HepG2 (cell line): Measurements from ENCODE around the gene SPI1. TPM values are rescaled to one million over a fixed set of nuclear protein-coding genes. Genes with fewer than 3 reads are reported as not detected.

Experiments
- ARNT ChIP-seq: fragments of 450-650 bp; IDR thresholded peaks from 2 replicates; pipeline ENCODE4 v1.6.1; 2017
- CEBPG ChIP-seq: IDR thresholded peaks from 2 replicates; pipeline ENCODE4 v1.6.1; 2016
- HHEX ChIP-seq: IDR thresholded peaks from 2 replicates; pipeline ENCODE4 v1.6.1; 2016; ENCODE audit warnings: control low read depth
- KLF11 ChIP-seq: IDR thresholded peaks from 2 replicates; pipeline ENCODE4 v1.6.1; 2016; ENCODE audit warnings: missing compliant biosample characterization
- KMT2B ChIP-seq: IDR thresholded peaks from 2 replicates; pipeline ENCODE4 v1.6.1; 2016; ENCODE audit warnings: missing genetic modification reagents, missing compliant biosample characterization
- MAZ ChIP-seq, 2 experiments: sonication (generic) in 1 of 2; formaldehyde crosslinking in 1 of 2; IDR thresholded peaks; 2 replicates each; pipeline versions ENCODE4 v1.5.0 to v1.6.1; 2012 to 2020; ENCODE audit warnings: low read depth in 2 of 2, mild to moderate bottlenecking in 2 of 2, borderline replicate concordance in 1 of 2, improper control_type of control experiment in 1 of 2, low read length in 1 of 2, missing genetic modification reagents in 1 of 2, moderate library complexity in 1 of 2
- RBAK ChIP-seq: sonication (generic); formaldehyde crosslinking; IDR thresholded peaks from 2 replicates; pipeline ENCODE4 v1.5.1; 2020; ENCODE audit warnings: mild to moderate bottlenecking, missing genetic modification reagents
- RCOR2 ChIP-seq: IDR thresholded peaks from 2 replicates; pipeline ENCODE4 v1.6.1; 2016; ENCODE audit warnings: missing biosample characterization, missing genetic modification reagents
- ZBTB40 ChIP-seq, 2 experiments: fragments of 450-650 bp in 1 of 2; sonication (generic) in 1 of 2; formaldehyde crosslinking in 1 of 2; IDR thresholded peaks; 2 replicates each; pipeline versions ENCODE4 v1.6.1 to v1.8.0; 2016 to 2022; ENCODE audit warnings: antibody characterized with exemption in 1 of 2, mild to moderate bottlenecking in 1 of 2, missing genetic modification reagents in 1 of 2
- ZFX ChIP-seq: sonication (generic); formaldehyde crosslinking; IDR thresholded peaks from 2 replicates; pipeline ENCODE4 v1.4.0; 2020; ENCODE audit warnings: mild to moderate bottlenecking, low read depth, missing genetic modification reagents, moderate library complexity
- ZNF121 ChIP-seq: sonication (generic); formaldehyde crosslinking; IDR thresholded peaks from 2 replicates; pipeline ENCODE4 v1.5.0; 2020; ENCODE audit warnings: mild to moderate bottlenecking, missing genetic modification reagents
- ZNF367 ChIP-seq: sonication (generic); formaldehyde crosslinking; IDR thresholded peaks from 2 replicates; pipeline ENCODE4 v1.4.0; 2020; ENCODE audit warnings: missing genetic modification reagents, borderline replicate concordance
- ZNF446 ChIP-seq: sonication (generic); formaldehyde crosslinking; IDR thresholded peaks from 2 replicates; pipeline ENCODE4 v1.5.0; 2020; ENCODE audit warnings: mild to moderate bottlenecking, missing genetic modification reagents
- ZNF672 ChIP-seq: sonication (generic); formaldehyde crosslinking; IDR thresholded peaks from 2 replicates; pipeline ENCODE4 v1.8.1; 2022; ENCODE audit warnings: missing genetic modification reagents
- polyA plus RNA-seq, 8 experiments: library from polyadenylated mRNA; depleted of rRNA in 3 of 8; stranded (reverse) in 7 of 8; unstranded in 1 of 8; fragments of >200 nt; fragmentation: Illumina TruSeq in 4 of 8; extraction: Trizol in 4 of 8; gene quantifications; 2 replicates each; pipeline versions ENCODE4 v1.2.1 to v1.2.3, GENCODE V29; 2011 to 2016; ENCODE audit warnings: low read depth in 4 of 8, missing spikeins in 1 of 8, mixed read lengths in 1 of 8; ENCODE audit not compliant: insufficient read depth in 1 of 8
- total RNA-seq, 5 experiments: library from RNA; depleted of rRNA; stranded (reverse); fragments of >200 nt; fragmentation: Illumina TruSeq; extraction: Trizol; gene quantifications; 2 replicates each; pipeline ENCODE4 v1.2.3, GENCODE V29; 2016; ENCODE audit warnings: low read depth in 1 of 5
- TF ChIP-seq, protein P1 (sequence below): sonication (generic); formaldehyde crosslinking; IDR thresholded peaks from 2 replicates; pipeline ENCODE4 v1.4.0; 2020; ENCODE audit warnings: missing genetic modification reagents, borderline replicate concordance
- TF ChIP-seq, protein P2 (sequence below): sonication (generic); formaldehyde crosslinking; IDR thresholded peaks from 2 replicates; pipeline ENCODE4 v1.4.0; 2020; ENCODE audit warnings: missing genetic modification reagents

The SPI1 gene
- total and polyA plus RNA-seq, 2 of the 13 experiments (the other 11 are each of a cell fraction or from before 2014, with no cell fraction given) = not detected

- TF ChIP-seq RCOR2 (CRISPR knock-in tag) = peak; percentile 58; the same call in 1 of the 2 replicates
- TF ChIP-seq ZNF446 = 0 out of 2 replicates have a peak, but pooled peaks have one; percentile 62
- 0 out of 2 replicates have a peak, but pooled peaks have one; percentile 67 for TF ChIP-seq ZNF367 (CRISPR knock-in tag)
- no peak for TF ChIP-seq KLF11 (CRISPR knock-in tag)
- TF ChIP-seq ZBTB40 (IDR thresholded peaks at IDR 0.05) = peak; percentile 94
- no peak; the same call in 1 of the 2 replicates for TF ChIP-seq ZBTB40 (CRISPR knock-in tag; IDR thresholded peaks at IDR 0.05)
- no peak for TF ChIP-seq CEBPG
- TF ChIP-seq ZNF672 = no peak
- peak; percentile 61; the same call in 1 of the 2 replicates for TF ChIP-seq ZNF121 (CRISPR knock-in tag)
- TF ChIP-seq, protein P1, sequence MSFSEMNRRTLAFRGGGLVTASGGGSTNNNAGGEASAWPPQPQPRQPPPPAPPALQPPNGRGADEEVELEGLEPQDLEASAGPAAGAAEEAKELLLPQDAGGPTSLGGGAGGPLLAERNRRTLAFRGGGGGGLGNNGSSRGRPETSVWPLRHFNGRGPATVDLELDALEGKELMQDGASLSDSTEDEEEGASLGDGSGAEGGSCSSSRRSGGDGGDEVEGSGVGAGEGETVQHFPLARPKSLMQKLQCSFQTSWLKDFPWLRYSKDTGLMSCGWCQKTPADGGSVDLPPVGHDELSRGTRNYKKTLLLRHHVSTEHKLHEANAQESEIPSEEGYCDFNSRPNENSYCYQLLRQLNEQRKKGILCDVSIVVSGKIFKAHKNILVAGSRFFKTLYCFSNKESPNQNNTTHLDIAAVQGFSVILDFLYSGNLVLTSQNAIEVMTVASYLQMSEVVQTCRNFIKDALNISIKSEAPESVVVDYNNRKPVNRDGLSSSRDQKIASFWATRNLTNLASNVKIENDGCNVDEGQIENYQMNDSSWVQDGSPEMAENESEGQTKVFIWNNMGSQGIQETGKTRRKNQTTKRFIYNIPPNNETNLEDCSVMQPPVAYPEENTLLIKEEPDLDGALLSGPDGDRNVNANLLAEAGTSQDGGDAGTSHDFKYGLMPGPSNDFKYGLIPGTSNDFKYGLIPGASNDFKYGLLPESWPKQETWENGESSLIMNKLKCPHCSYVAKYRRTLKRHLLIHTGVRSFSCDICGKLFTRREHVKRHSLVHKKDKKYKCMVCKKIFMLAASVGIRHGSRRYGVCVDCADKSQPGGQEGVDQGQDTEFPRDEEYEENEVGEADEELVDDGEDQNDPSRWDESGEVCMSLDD (CRISPR knock-in tag) = peak; percentile 26; the same call in 1 of the 2 replicates
- TF ChIP-seq, protein P2, sequence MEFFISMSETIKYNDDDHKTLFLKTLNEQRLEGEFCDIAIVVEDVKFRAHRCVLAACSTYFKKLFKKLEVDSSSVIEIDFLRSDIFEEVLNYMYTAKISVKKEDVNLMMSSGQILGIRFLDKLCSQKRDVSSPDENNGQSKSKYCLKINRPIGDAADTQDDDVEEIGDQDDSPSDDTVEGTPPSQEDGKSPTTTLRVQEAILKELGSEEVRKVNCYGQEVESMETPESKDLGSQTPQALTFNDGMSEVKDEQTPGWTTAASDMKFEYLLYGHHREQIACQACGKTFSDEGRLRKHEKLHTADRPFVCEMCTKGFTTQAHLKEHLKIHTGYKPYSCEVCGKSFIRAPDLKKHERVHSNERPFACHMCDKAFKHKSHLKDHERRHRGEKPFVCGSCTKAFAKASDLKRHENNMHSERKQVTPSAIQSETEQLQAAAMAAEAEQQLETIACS = peak; percentile 74
- no peak for TF ChIP-seq HHEX (CRISPR knock-in tag)
- TF ChIP-seq ARNT = no peak
- peak; percentile 93 for TF ChIP-seq MAZ (IDR thresholded peaks at IDR 0.05; ENCODE audit: borderline replicate concordance, low read depth, low read length)
- peak; percentile 94 for TF ChIP-seq MAZ (CRISPR knock-in tag; IDR thresholded peaks at IDR 0.05; ENCODE audit: low read depth)
- TF ChIP-seq KMT2B = peak; percentile 49; the same call in 1 of the 2 replicates
- peak; percentile 86 for TF ChIP-seq ZFX (CRISPR knock-in tag)
- TF ChIP-seq RBAK (CRISPR knock-in tag) = no peak
Measured at GRCh38 chr11:47407746-47408590, 29.6 kb upstream of the SPI1 start, which contains the start of gene SLC39A13 (continued).
